WTC11 (cell line): ENCODE results near the gene TYMS. TPM values are rescaled to one million over a fixed set of nuclear protein-coding genes. Genes with fewer than 3 reads are reported as not detected.

ENCODE experiments used
- ATAC-seq: fragments of 200-7000 bp; cut with Tn5 transposase; 2 replicates; pipeline ENCODE4 v1.10.0; 2021; ENCODE audit warnings: mild to moderate bottlenecking, moderate library complexity
- CTCF ChIA-PET: fragments of 300-600 bp; sonication (Branson Sonifier 250); formaldehyde crosslinking; loops from one replicate; lab custom pipeline; 2021; ENCODE audit warnings: antibody characterized with exemption; lab: Charles Lee
- POLR2A ChIA-PET: fragments of 350-600 bp; sonication (Branson Sonifier 250); formaldehyde crosslinking; loops from one replicate; lab custom pipeline; 2021; ENCODE audit warnings: antibody characterized with exemption; lab: Charles Lee
- DNase-seq: peaks from one replicate; pipeline ENCODE4 v3.0.0; 2021; ENCODE audit warnings: low spot score
- H3K27ac Mint-ChIP-seq: 2 replicates; pipeline ENCODE4 v1.8.0; 2021; ENCODE audit warnings: mixed read lengths
- H3K27me3 Mint-ChIP-seq: 2 replicates; pipeline ENCODE4 v1.8.0; 2021; ENCODE audit warnings: low read depth, mild to moderate bottlenecking, moderate library complexity, mixed read lengths
- H3K36me3 Mint-ChIP-seq: 2 replicates; pipeline ENCODE4 v1.8.0; 2021; ENCODE audit warnings: mixed read lengths
- H3K4me1 Mint-ChIP-seq: 2 replicates; pipeline ENCODE4 v1.8.0; 2022; ENCODE audit warnings: mixed read lengths
- H3K4me3 Mint-ChIP-seq: 2 replicates; pipeline ENCODE4 v1.8.0; 2021; ENCODE audit warnings: mild to moderate bottlenecking, moderate library complexity, mixed read lengths
- H3K9me3 Mint-ChIP-seq: 2 replicates; pipeline ENCODE4 v1.8.0; 2021; ENCODE audit warnings: mixed read lengths
- CBFB ChIP-seq: sonication (generic); formaldehyde crosslinking; IDR thresholded peaks from 2 replicates; pipeline ENCODE4 v1.8.1; 2022; ENCODE audit warnings: mild to moderate bottlenecking, low read depth, missing genetic modification reagents
- CREM ChIP-seq: sonication (generic); formaldehyde crosslinking; IDR thresholded peaks from 2 replicates; pipeline ENCODE4 v1.8.1; 2022; ENCODE audit warnings: mild to moderate bottlenecking, missing genetic modification reagents, moderate library complexity
- E2F4 ChIP-seq: sonication (generic); formaldehyde crosslinking; IDR thresholded peaks from 2 replicates; pipeline ENCODE4 v1.8.1; 2022; ENCODE audit warnings: low read depth, mild to moderate bottlenecking, moderate library complexity, missing genetic modification reagents, borderline replicate concordance
- ELF4 ChIP-seq: sonication (generic); formaldehyde crosslinking; IDR thresholded peaks from 2 replicates; pipeline ENCODE4 v1.8.1; 2022; ENCODE audit warnings: low read depth, mild to moderate bottlenecking, moderate library complexity, missing genetic modification reagents
- ESRRA ChIP-seq: sonication (generic); formaldehyde crosslinking; IDR thresholded peaks from 2 replicates; pipeline ENCODE4 v1.8.1; 2022; ENCODE audit warnings: mild to moderate bottlenecking, missing genetic modification reagents, borderline replicate concordance
- FOXP1 ChIP-seq: sonication (generic); formaldehyde crosslinking; IDR thresholded peaks from 2 replicates; pipeline ENCODE4 v1.8.0; 2022; ENCODE audit warnings: missing genetic modification reagents, mild to moderate bottlenecking, moderate library complexity, borderline replicate concordance
- FOXP4 ChIP-seq: sonication (generic); formaldehyde crosslinking; IDR thresholded peaks from 2 replicates; pipeline ENCODE4 v1.8.0; 2022; ENCODE audit warnings: mild to moderate bottlenecking, missing genetic modification reagents
- GRHL2 ChIP-seq: fragments of 250-450 bp; sonication (Bioruptor Pico); IDR thresholded peaks from 2 replicates; pipeline ENCODE4 v1.8.0; 2022; ENCODE audit warnings: mild to moderate bottlenecking, moderate library complexity; ENCODE audit not compliant: insufficient replicate concordance, severe bottlenecking
- GTF2I ChIP-seq: fragments of 250-450 bp; sonication (Bioruptor Pico); conservative IDR thresholded peaks from 2 replicates; pipeline ENCODE4 v1.4.0; 2021; ENCODE audit warnings: mild to moderate bottlenecking
- HMGXB4 ChIP-seq: sonication (generic); formaldehyde crosslinking; IDR thresholded peaks from 2 replicates; pipeline ENCODE4 v1.8.1; 2023; ENCODE audit warnings: mild to moderate bottlenecking, moderate library complexity, missing genetic modification reagents
- MYBL2 ChIP-seq: sonication (generic); formaldehyde crosslinking; IDR thresholded peaks from 2 replicates; pipeline ENCODE4 v1.8.1; 2023; ENCODE audit warnings: mild to moderate bottlenecking, moderate library complexity, missing genetic modification reagents
- NR3C1 ChIP-seq: sonication (generic); formaldehyde crosslinking; conservative IDR thresholded peaks from 2 replicates; pipeline ENCODE4 v1.8.1; 2023; ENCODE audit warnings: low read depth, mild to moderate bottlenecking, missing genetic modification reagents
- TCF7 ChIP-seq: sonication (generic); formaldehyde crosslinking; IDR thresholded peaks from 2 replicates; pipeline ENCODE4 v1.8.0; 2022; ENCODE audit warnings: mild to moderate bottlenecking, low read depth, missing genetic modification reagents, moderate library complexity
- ZNF138 ChIP-seq: sonication (generic); formaldehyde crosslinking; conservative IDR thresholded peaks from 2 replicates; pipeline ENCODE4 v1.8.1; 2022; ENCODE audit warnings: mild to moderate bottlenecking, moderate library complexity, missing genetic modification reagents
- ZNF219 ChIP-seq: sonication (generic); formaldehyde crosslinking; IDR thresholded peaks from 2 replicates; pipeline ENCODE4 v1.8.0; 2023; ENCODE audit warnings: missing genetic modification reagents, mild to moderate bottlenecking, borderline replicate concordance
- ZNF317 ChIP-seq: sonication (generic); formaldehyde crosslinking; IDR thresholded peaks from 2 replicates; pipeline ENCODE4 v1.8.1; 2023; ENCODE audit warnings: low read depth, mild to moderate bottlenecking, moderate library complexity, missing genetic modification reagents, borderline replicate concordance
- ZSCAN18 ChIP-seq: fragments of 250-450 bp; sonication (Bioruptor Pico); IDR thresholded peaks from 2 replicates; pipeline ENCODE4 v2.1.2; 2022; ENCODE audit warnings: mild to moderate bottlenecking, moderate library complexity
- total RNA-seq: library from RNA; stranded (reverse); gene quantifications from 3 replicates; pipeline ENCODE4 v1.2.3, GENCODE V29; 2021
- TF ChIP-seq, protein P1 (sequence below): fragments of 250-450 bp; sonication (Bioruptor Pico); IDR thresholded peaks from 2 replicates; pipeline ENCODE4 v1.9.0; 2021; ENCODE audit warnings: mild to moderate bottlenecking
- TF ChIP-seq, protein P2 (sequence below): fragments of 250-450 bp; sonication (Bioruptor Pico); IDR thresholded peaks from 2 replicates; pipeline ENCODE4 v1.8.0; 2021; ENCODE audit warnings: mild to moderate bottlenecking

The TYMS gene
- total RNA-seq, 1 experiment from 2014 or later, result 86.4 TPM

DNA sequence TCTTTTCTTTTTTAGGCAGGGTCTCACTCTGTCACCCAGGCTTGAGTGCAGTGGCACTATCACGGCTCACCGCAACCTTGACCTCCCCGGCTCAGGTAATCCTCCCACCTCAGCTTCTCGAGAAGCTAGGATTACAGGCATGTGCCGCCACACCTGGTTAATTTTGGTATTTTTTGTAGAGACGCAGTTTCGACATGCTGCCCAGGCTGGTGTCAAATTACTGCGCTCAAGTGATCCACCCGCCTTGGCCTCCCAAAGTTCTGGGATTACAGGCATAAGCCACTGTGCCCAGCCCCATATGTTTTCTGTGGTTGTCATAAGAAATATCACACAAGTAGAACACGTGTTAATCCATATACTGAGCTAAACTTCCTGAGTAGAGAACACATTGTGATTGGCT is 40.3 kb downstream of the TYMS start:
- Mint-ChIP-seq H3K27ac (no peak overlapping the region), H3K27me3 (no peaks in the 10 kb centered on the region), H3K4me1 (peaks cover 4% of the 10 kb centered on the region), H3K36me3 (peaks cover 24% of the 10 kb centered on the region; the same call in 1 of the 2 replicates), H3K9me3 (no peaks in the 10 kb centered on the region), H3K4me3 (no peak overlapping the region)
- no peak for DNase-seq
- ChIA-PET CTCF (interaction anchor here (1.4 to 2.1 kb wide), 4 partner anchors 32 to 142 kb away, joined by 3 to 8 read pairs (median 5); no protein-coding TSS in a partner anchor), POLR2A (no interaction called here)
- peak; percentile 66 for ATAC-seq
- TF ChIP-seq FOXP4 (CRISPR knock-in tag), result no peak

DNA sequence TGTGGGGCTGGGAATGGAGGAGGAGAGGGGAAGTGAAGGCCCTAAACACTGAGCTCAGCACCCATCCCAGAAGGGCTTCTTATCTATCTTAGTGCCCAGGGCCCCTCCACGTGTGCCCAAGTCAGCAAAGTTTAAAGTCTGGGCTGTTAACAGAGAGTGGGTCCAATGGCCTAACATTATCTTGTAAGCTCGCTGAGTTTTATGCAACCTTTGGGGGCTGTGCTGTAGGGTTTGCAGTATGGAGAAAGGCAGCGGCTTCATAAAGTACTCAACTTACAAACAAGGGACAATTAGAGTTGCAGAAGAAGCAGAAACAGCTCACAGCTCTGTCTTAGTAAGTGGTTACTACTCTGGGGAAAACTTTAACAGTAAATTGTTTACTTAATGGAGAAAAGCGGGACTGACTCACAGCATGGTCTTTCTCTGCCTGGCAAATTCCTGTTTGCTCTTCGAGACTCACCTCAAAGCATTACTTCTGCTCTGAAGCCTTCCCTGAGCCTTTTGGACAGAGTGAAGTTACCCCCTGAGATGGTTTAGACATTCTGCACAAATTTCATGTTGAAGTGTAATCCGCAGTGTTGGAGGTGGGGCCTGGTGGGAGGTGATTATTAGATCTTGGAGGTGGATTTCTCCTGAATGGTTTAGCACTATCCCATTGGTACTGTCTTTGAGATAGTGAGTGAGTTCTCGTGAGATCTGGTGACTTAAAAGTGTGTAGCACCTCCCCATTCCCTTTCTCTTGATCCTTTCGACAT is 45.9 kb downstream of the TYMS start:
- H3K27ac Mint-ChIP-seq, result peak overlapping the region; percentile 40
- H3K4me3 Mint-ChIP-seq, result no peak overlapping the region
- no peak for ATAC-seq
- TF ChIP-seq ZNF219 (CRISPR knock-in tag) (no peak), ZNF317 (no peak), FOXP1 (CRISPR knock-in tag) (no peak), TCF7 (no peak), ZNF138 (no peak), ZSCAN18 (CRISPR knock-in tag) (no peak), E2F4 (CRISPR knock-in tag) (no peak), CREM (CRISPR knock-in tag) (no peak)
- TF ChIP-seq, protein P1, sequence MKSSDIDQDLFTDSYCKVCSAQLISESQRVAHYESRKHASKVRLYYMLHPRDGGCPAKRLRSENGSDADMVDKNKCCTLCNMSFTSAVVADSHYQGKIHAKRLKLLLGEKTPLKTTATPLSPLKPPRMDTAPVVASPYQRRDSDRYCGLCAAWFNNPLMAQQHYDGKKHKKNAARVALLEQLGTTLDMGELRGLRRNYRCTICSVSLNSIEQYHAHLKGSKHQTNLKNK (CRISPR knock-in tag), result no peak
- TF ChIP-seq, all 79 proteins: peak for 0
- H3K4me1 Mint-ChIP-seq, result no peaks in the 10 kb centered on the region
- peaks cover 33% of the 10 kb centered on the region for H3K36me3 Mint-ChIP-seq
- DNase-seq, result no peak
- ChIA-PET CTCF (interaction anchor here (2.4 to 2.9 kb wide), 2 partner anchors 9 to 136 kb away, joined by 9 to 16 read pairs; partner anchors contain the start of gene ENOSF1), POLR2A (no interaction called here)
- H3K27me3 Mint-ChIP-seq, result no peaks in the 10 kb centered on the region
- H3K9me3 Mint-ChIP-seq, result no peaks in the 10 kb centered on the region

GRCh38 chr18:706405-706804 is 49.0 kb downstream of the TYMS start:
- Mint-ChIP-seq H3K27ac (no peak overlapping the region), H3K36me3 (peaks cover 31% of the 10 kb centered on the region), H3K9me3 (no peaks in the 10 kb centered on the region), H3K4me1 (peaks cover 6% of the 10 kb centered on the region), H3K4me3 (no peak overlapping the region), H3K27me3 (no peaks in the 10 kb centered on the region)
- ChIA-PET CTCF (interaction anchor here (1.1 kb wide), 1 partner anchor 133 kb away, joined by 5 read pairs; no protein-coding TSS in a partner anchor), POLR2A (interaction anchor here (0.9 kb wide), 1 partner anchor 17 kb away, joined by 3 read pairs; no protein-coding TSS in a partner anchor)
- ATAC-seq (no peak), DNase-seq (no peak)
- no peak for TF ChIP-seq GTF2I (CRISPR knock-in tag)
- no peak for TF ChIP-seq MYBL2 (CRISPR knock-in tag)
- no peak for TF ChIP-seq HMGXB4 (CRISPR knock-in tag)
- TF ChIP-seq CREM (CRISPR knock-in tag), result no peak
- TF ChIP-seq, protein P2, sequence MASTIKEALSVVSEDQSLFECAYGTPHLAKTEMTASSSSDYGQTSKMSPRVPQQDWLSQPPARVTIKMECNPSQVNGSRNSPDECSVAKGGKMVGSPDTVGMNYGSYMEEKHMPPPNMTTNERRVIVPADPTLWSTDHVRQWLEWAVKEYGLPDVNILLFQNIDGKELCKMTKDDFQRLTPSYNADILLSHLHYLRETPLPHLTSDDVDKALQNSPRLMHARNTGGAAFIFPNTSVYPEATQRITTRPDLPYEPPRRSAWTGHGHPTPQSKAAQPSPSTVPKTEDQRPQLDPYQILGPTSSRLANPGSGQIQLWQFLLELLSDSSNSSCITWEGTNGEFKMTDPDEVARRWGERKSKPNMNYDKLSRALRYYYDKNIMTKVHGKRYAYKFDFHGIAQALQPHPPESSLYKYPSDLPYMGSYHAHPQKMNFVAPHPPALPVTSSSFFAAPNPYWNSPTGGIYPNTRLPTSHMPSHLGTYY (CRISPR knock-in tag), result no peak
- no peak for TF ChIP-seq CBFB (CRISPR knock-in tag)
- no peak for TF ChIP-seq ESRRA (CRISPR knock-in tag)
- no peak for TF ChIP-seq ZSCAN18 (CRISPR knock-in tag)
- TF ChIP-seq ELF4 (CRISPR knock-in tag), result no peak
- TF ChIP-seq GRHL2, result no peak
- TF ChIP-seq NR3C1 (CRISPR knock-in tag), result no peak
